HCT116 (cell line): ENCODE results near the gene CLOCK. TPM values are rescaled to one million over a fixed set of nuclear protein-coding genes. Genes with fewer than 3 reads are reported as not detected.

Experiments used
- ATAC-seq: fragments of 200-7000 bp; cut with Tn5 transposase; 2 replicates; pipeline ENCODE4 v1.9.1; 2020; ENCODE audit warnings: mild to moderate bottlenecking, moderate library complexity
- BruUV-seq: library from RNA; stranded (reverse); fragments of 400-500 nt; replicated peaks from 2 replicates; lab custom pipeline; 2021; lab: Mats Ljungman, UMichigan
- CTCF ChIA-PET: fragments of 300-600 bp; sonication (Branson Sonifier 250); formaldehyde crosslinking; loops from one replicate; lab custom pipeline; 2021; ENCODE audit warnings: antibody characterized with exemption; lab: Charles Lee
- POLR2A ChIA-PET: fragments of 300-600, 350-600 bp; sonication (Branson Sonifier 250); formaldehyde crosslinking; loops from one replicate; lab custom pipeline; 2021; ENCODE audit warnings: antibody characterized with exemption; lab: Charles Lee
- RAD21 ChIA-PET, 2 experiments: fragments of 300-600 bp; sonication (Branson Sonifier 250); formaldehyde crosslinking; loops; one replicate each; lab custom pipeline; 2023; ENCODE audit warnings: low total read pairs in 2 of 2; ENCODE audit not compliant: uncharacterized antibody in 2 of 2, unreplicated experiment in 2 of 2, low non-redundant PET in 1 of 2; lab: Charles Lee
- DNase-seq: peaks from one replicate; pipeline ENCODE4 v3.0.0-alpha.2; 2010; ENCODE audit warnings: low read depth, low spot score
- H2AFZ ChIP-seq: fragments of 200-600 bp; shearing (Covaris generic), sonication (generic); 2 replicates; pipeline ENCODE4 v1.6.1; 2017; ENCODE audit warnings: low read depth, mixed run types, mixed read lengths, antibody characterized with exemption, low read length; ENCODE audit not compliant: poor library complexity, severe bottlenecking
- H3K27ac ChIP-seq: 2 replicates; pipeline ENCODE4 v1.5.1; 2012; ENCODE audit warnings: low read depth, low read length
- H3K27me3 ChIP-seq: fragments of 200-600 bp; sonication (generic); 2 replicates; pipeline ENCODE4 v1.6.1; 2016; ENCODE audit warnings: mixed run types, low read length, mixed read lengths; ENCODE audit not compliant: insufficient read depth
- H3K36me3 ChIP-seq, 2 experiments: fragments of 200-500 bp in 1 of 2; fragments of 200-600 bp in 1 of 2; sonication (Bioruptor generic) in 1 of 2; sonication (generic) in 1 of 2; 2 replicates each; pipeline versions ENCODE4 v1.5.1 to v1.6.1; 2014 to 2016; ENCODE audit warnings: low read length in 2 of 2, inconsistent platforms in 1 of 2, mixed read lengths in 1 of 2, mixed run types in 1 of 2; ENCODE audit not compliant: insufficient read depth in 2 of 2, control insufficient read depth in 1 of 2
- H3K4me1 ChIP-seq, 2 experiments: fragments of 200-600 bp in 1 of 2; sonication (generic) in 1 of 2; 2 replicates each; pipeline versions ENCODE4 v1.5.1 to v1.6.1; 2012 to 2017; ENCODE audit warnings: low read length in 2 of 2, inconsistent platforms in 1 of 2, mild to moderate bottlenecking in 1 of 2, mixed read lengths in 1 of 2, mixed run types in 1 of 2, moderate library complexity in 1 of 2; ENCODE audit not compliant: insufficient read depth in 2 of 2, control insufficient read depth in 1 of 2
- H3K4me2 ChIP-seq: fragments of 200-600 bp; sonication (generic); 2 replicates; pipeline ENCODE4 v1.6.1; 2017; ENCODE audit warnings: mixed run types, low read length, mixed read lengths
- H3K4me3 ChIP-seq, 2 experiments: fragments of 200-600 bp in 1 of 2; sonication (generic) in 1 of 2; replicated peaks in 1 of 2; 2 replicates each; pipeline ENCODE4 v1.5.1; 2011 to 2016; ENCODE audit warnings: low read length in 2 of 2, control low read depth in 1 of 2, low read depth in 1 of 2, mild to moderate bottlenecking in 1 of 2, mixed read lengths in 1 of 2, mixed run types in 1 of 2
- H3K79me2 ChIP-seq: fragments of 200-600 bp; sonication (generic); 2 replicates; pipeline ENCODE4 v1.6.1; 2017; ENCODE audit warnings: mild to moderate bottlenecking, mixed run types, low read length, moderate library complexity, mixed read lengths; ENCODE audit not compliant: insufficient read depth
- H3K9ac ChIP-seq: fragments of 200-600 bp; sonication (generic); 2 replicates; pipeline ENCODE4 v1.6.1; 2016; ENCODE audit warnings: low read length, mixed read lengths
- H3K9me2 ChIP-seq: fragments of 200-600 bp; sonication (generic), shearing (Covaris generic); 2 replicates; pipeline ENCODE4 v1.6.1; 2017; ENCODE audit warnings: mixed run types, mild to moderate bottlenecking, moderate library complexity; ENCODE audit not compliant: insufficient read depth
- H3K9me3 ChIP-seq, 2 experiments: fragments of 200-500 bp in 1 of 2; fragments of 200-600 bp in 1 of 2; sonication (Bioruptor generic) in 1 of 2; sonication (generic) in 1 of 2; 2 replicates each; pipeline ENCODE4 v1.6.1; 2014 to 2017; ENCODE audit warnings: low read length in 2 of 2, mixed read lengths in 2 of 2, inconsistent platforms in 1 of 2, low read depth in 1 of 2, mild to moderate bottlenecking in 1 of 2, mixed run types in 1 of 2, moderate library complexity in 1 of 2; ENCODE audit not compliant: control insufficient read depth in 1 of 2, insufficient read depth in 1 of 2
- H4K20me1 ChIP-seq: fragments of 200-600 bp; sonication (generic), shearing (Covaris generic); 2 replicates; pipeline ENCODE4 v1.6.1; 2017; ENCODE audit warnings: mixed run types, mild to moderate bottlenecking, moderate library complexity; ENCODE audit not compliant: insufficient read depth
- CBX3 ChIP-seq: IDR thresholded peaks from 2 replicates; pipeline ENCODE4 v1.6.1; 2012; ENCODE audit warnings: low read depth
- ELF1 ChIP-seq: IDR thresholded peaks from 2 replicates; pipeline ENCODE4 v1.6.1; 2012; ENCODE audit warnings: low read depth, borderline replicate concordance
- EZH2phosphoT487 ChIP-seq: fragments of 200-600 bp; IDR thresholded peaks from 2 replicates; pipeline ENCODE4 v1.6.1; 2018; ENCODE audit warnings: antibody characterized with exemption, borderline replicate concordance
- SIN3A ChIP-seq: IDR thresholded peaks from 2 replicates; pipeline ENCODE4 v1.6.1; 2012; ENCODE audit warnings: low read depth
- SP1 ChIP-seq: IDR thresholded peaks from 2 replicates; pipeline ENCODE4 v1.6.1; 2012; ENCODE audit warnings: low read depth
- TCF7L2 ChIP-seq: IDR thresholded peaks from 2 replicates; pipeline ENCODE4 v1.7.0; 2011; ENCODE audit warnings: borderline replicate concordance, inconsistent platforms; ENCODE audit not compliant: insufficient read depth, insufficient read length; ENCODE audit errors: extremely low read depth
- ZFX ChIP-seq: fragments of 450-650 bp; IDR thresholded peaks from 2 replicates; pipeline ENCODE4 v1.6.1; 2017
- ZNF274 ChIP-seq: fragments of 200-500 bp; sonication (Bioruptor generic); IDR thresholded peaks from 2 replicates; pipeline ENCODE4 v1.6.1; 2014; ENCODE audit warnings: mild to moderate bottlenecking, low read depth, low read length, inconsistent platforms
- intact Hi-C: fragments of 100-400 bp; cut with micrococcal nuclease; formaldehyde crosslinking; loops from 2 replicates; pipeline ENCODE4 v1.10.0; 2022
- total RNA-seq: library from RNA; stranded (reverse); gene quantifications from one replicate; pipeline ENCODE4 v1.2.1, GENCODE V29; 2021; ENCODE audit not compliant: unreplicated experiment
- TF ChIP-seq, protein P1 (sequence below): IDR thresholded peaks from 2 replicates; pipeline ENCODE4 v1.6.1; 2011; ENCODE audit warnings: mild to moderate bottlenecking, low read length, moderate library complexity; ENCODE audit not compliant: insufficient replicate concordance; ENCODE audit errors: extremely low read depth
- TF ChIP-seq, protein P2 (sequence below): IDR thresholded peaks from 2 replicates; pipeline ENCODE4 v1.6.1; 2012

CLOCK gene
- total RNA-seq, 1 experiment from 2014 or later, result 38.7 TPM

DNA sequence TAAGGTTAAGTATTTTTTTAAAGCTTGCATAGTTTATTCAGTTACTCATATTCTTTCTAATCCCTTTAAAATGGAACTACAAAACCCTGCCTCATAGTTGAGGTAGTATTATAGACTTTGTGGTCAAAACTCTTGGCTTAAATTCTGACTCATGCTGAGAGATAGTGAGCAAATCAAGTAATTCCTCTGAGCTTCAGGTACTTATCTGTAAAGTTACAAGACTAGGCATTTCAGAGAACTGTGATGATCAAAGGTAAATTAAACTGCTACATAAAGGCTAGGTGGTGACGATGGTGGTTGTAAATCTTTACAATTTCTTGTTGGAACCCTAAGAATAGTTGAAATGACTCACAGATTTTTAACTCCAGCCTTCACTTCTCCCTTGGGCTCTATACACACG, 3.2 kb upstream of the CLOCK start (continued):
- TF ChIP-seq, protein P1, sequence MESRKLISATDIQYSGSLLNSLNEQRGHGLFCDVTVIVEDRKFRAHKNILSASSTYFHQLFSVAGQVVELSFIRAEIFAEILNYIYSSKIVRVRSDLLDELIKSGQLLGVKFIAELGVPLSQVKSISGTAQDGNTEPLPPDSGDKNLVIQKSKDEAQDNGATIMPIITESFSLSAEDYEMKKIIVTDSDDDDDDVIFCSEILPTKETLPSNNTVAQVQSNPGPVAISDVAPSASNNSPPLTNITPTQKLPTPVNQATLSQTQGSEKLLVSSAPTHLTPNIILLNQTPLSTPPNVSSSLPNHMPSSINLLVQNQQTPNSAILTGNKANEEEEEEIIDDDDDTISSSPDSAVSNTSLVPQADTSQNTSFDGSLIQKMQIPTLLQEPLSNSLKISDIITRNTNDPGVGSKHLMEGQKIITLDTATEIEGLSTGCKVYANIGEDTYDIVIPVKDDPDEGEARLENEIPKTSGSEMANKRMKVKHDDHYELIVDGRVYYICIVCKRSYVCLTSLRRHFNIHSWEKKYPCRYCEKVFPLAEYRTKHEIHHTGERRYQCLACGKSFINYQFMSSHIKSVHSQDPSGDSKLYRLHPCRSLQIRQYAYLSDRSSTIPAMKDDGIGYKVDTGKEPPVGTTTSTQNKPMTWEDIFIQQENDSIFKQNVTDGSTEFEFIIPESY, result no peak
- TF ChIP-seq SP1 (peak; percentile 94), TCF7L2 (peak; percentile 92), ZFX (no peak), EZH2phosphoT487 (no peak), CBX3 (peak; percentile 81), ELF1 (no peak; the same call in 1 of the 2 replicates), ZNF274 (no peak)
- TF ChIP-seq, protein P2, sequence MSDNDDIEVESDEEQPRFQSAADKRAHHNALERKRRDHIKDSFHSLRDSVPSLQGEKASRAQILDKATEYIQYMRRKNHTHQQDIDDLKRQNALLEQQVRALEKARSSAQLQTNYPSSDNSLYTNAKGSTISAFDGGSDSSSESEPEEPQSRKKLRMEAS, result peak; percentile 46; the same call in 1 of the 2 replicates
- TF ChIP-seq, all 23 proteins: peak for 13

DNA sequence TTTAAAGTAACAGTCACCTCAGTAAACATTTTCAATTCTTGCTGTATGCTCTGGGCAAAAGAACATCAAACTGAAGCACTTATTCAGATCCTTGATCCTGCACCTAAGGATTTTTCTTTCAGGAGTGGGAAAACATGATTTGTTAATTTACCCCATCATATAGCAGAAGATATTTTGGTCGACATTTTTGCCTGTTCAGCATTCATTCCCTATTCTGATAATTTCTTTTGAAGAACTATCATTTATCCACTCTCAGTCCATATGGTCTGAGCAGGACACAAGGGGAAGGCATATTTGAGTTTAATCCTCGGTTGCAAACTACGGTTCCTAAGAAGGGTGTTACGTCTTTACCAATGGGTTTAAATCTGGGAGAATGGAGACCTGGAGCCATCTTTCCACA, 1.2 kb upstream of the CLOCK start:
- H3K4me2 ChIP-seq, result peak overlapping the region; percentile 91
- ChIA-PET POLR2A (no interaction called here), CTCF (no interaction called here), RAD21 (no interaction called here)
- H2AFZ ChIP-seq, result no peak overlapping the region
- DNase-seq (no peak), ATAC-seq (no peak)
- no peaks in the 10 kb centered on the region for H3K27me3 ChIP-seq
- H3K4me1 ChIP-seq, result peaks cover 57 to 68% of the 10 kb centered on the region in 2 experiments
- peak overlapping the region; percentile 85 for H3K9ac ChIP-seq
- H3K79me2 ChIP-seq, result peaks cover 38% of the 10 kb centered on the region
- TF ChIP-seq SP1 (0 out of 2 replicates have a peak, but pooled peaks have one; percentile 14), SIN3A (no peak)
- H3K27ac ChIP-seq, result peak overlapping the region; percentile 100
- H3K9me3 ChIP-seq, result no peaks in the 10 kb centered on the region
- intact Hi-C loops, result loop anchor here (5.0 to 10.0 kb wide), 4 partner anchors 87 to 201 kb away; partner anchors contain the start of genes NMU and SRD5A3
- no peaks in the 10 kb centered on the region for H3K36me3 ChIP-seq
- H3K9me2 ChIP-seq, result no peaks in the 10 kb centered on the region
- BruUV-seq, result no TSS peak
- no peaks in the 10 kb centered on the region for H4K20me1 ChIP-seq
- peak overlapping the region; percentile 73 to 80 for H3K4me3 ChIP-seq
